HepG2 (cell line): ENCODE data around the gene AANAT. TPM values are rescaled to one million over a fixed set of nuclear protein-coding genes. Genes with fewer than 3 reads are reported as not detected.

ENCODE experiments used
- AHR ChIP-seq: IDR thresholded peaks from 2 replicates; pipeline ENCODE4 v1.6.1; 2018; ENCODE audit warnings: missing genetic modification reagents, missing compliant biosample characterization
- MBD4 ChIP-seq: IDR thresholded peaks from 2 replicates; pipeline ENCODE4 v1.6.1; 2012; ENCODE audit warnings: low read length, inconsistent platforms, borderline replicate concordance
- MBNL3 ChIP-seq: fragments of 250-450 bp; sonication (Bioruptor Pico); conservative IDR thresholded peaks from 2 replicates; pipeline ENCODE4 v1.8.0; 2022; ENCODE audit warnings: mild to moderate bottlenecking, inconsistent platforms
- PLRG1 ChIP-seq: fragments of 450-650 bp; conservative IDR thresholded peaks from 2 replicates; pipeline ENCODE4 v1.6.1; 2016
- SALL1 ChIP-seq: sonication (generic); formaldehyde crosslinking; IDR thresholded peaks from 2 replicates; pipeline ENCODE4 v1.8.0; 2022; ENCODE audit warnings: mild to moderate bottlenecking, missing genetic modification reagents
- SAP130 ChIP-seq: IDR thresholded peaks from 2 replicates; pipeline ENCODE4 v1.6.1; 2016; ENCODE audit warnings: low read depth
- SKI ChIP-seq: fragments of 450-650 bp; IDR thresholded peaks from one replicate; pipeline ENCODE4 v1.6.1; 2018; ENCODE audit warnings: mild to moderate bottlenecking; ENCODE audit not compliant: partially characterized antibody
- SMAD1 ChIP-seq: sonication (generic); formaldehyde crosslinking; IDR thresholded peaks from 2 replicates; pipeline ENCODE4 v1.4.0; 2020; ENCODE audit warnings: missing genetic modification reagents, low read depth, mild to moderate bottlenecking, borderline replicate concordance
- TARDBP ChIP-seq: sonication (generic); formaldehyde crosslinking; IDR thresholded peaks from 2 replicates; pipeline ENCODE4 v1.8.0; 2022; ENCODE audit warnings: mild to moderate bottlenecking, missing genetic modification reagents
- TCF7L2 ChIP-seq: IDR thresholded peaks from 2 replicates; pipeline ENCODE4 v1.6.1; 2011; ENCODE audit warnings: mild to moderate bottlenecking, low read depth, low read length, moderate library complexity
- YEATS4 ChIP-seq: sonication (generic); formaldehyde crosslinking; IDR thresholded peaks from 2 replicates; pipeline ENCODE4 v1.4.0; 2020; ENCODE audit warnings: missing genetic modification reagents, borderline replicate concordance
- ZFP90 ChIP-seq: sonication (generic); formaldehyde crosslinking; IDR thresholded peaks from 2 replicates; pipeline ENCODE4 v1.8.0; 2022; ENCODE audit warnings: missing genetic modification reagents, mild to moderate bottlenecking, inconsistent platforms, borderline replicate concordance
- ZNF160 ChIP-seq: sonication (generic); formaldehyde crosslinking; IDR thresholded peaks from 2 replicates; pipeline ENCODE4 v1.8.0; 2022; ENCODE audit warnings: mild to moderate bottlenecking, inconsistent platforms, missing genetic modification reagents
- ZNF234 ChIP-seq: sonication (generic); formaldehyde crosslinking; conservative IDR thresholded peaks from 2 replicates; pipeline ENCODE4 v1.5.1; 2020; ENCODE audit warnings: mild to moderate bottlenecking, missing genetic modification reagents
- ZNF235 ChIP-seq: sonication (generic); formaldehyde crosslinking; IDR thresholded peaks from 2 replicates; pipeline ENCODE4 v1.8.1; 2023; ENCODE audit warnings: mild to moderate bottlenecking, missing genetic modification reagents, borderline replicate concordance
- ZNF724P ChIP-seq: sonication (generic); formaldehyde crosslinking; IDR thresholded peaks from 2 replicates; pipeline ENCODE4 v1.8.0; 2022; ENCODE audit warnings: missing genetic modification reagents, borderline replicate concordance
- ZNF747 ChIP-seq: sonication (generic); formaldehyde crosslinking; IDR thresholded peaks from 2 replicates; pipeline ENCODE4 v1.8.1; 2023; ENCODE audit warnings: missing genetic modification reagents, mild to moderate bottlenecking, borderline replicate concordance
- ZNF850 ChIP-seq: sonication (generic); formaldehyde crosslinking; conservative IDR thresholded peaks from 2 replicates; pipeline ENCODE4 v1.9.0; 2021; ENCODE audit warnings: mild to moderate bottlenecking, missing genetic modification reagents
- ZNF883 ChIP-seq: sonication (generic); formaldehyde crosslinking; IDR thresholded peaks from 2 replicates; pipeline ENCODE4 v1.5.1; 2020; ENCODE audit warnings: mild to moderate bottlenecking, missing genetic modification reagents; ENCODE audit errors: not compliant biosample characterization
- polyA plus RNA-seq, 8 experiments: library from polyadenylated mRNA; depleted of rRNA in 3 of 8; stranded (reverse) in 7 of 8; unstranded in 1 of 8; fragments of >200 nt; fragmentation: Illumina TruSeq in 4 of 8; extraction: Trizol in 4 of 8; gene quantifications; 2 replicates each; pipeline versions ENCODE4 v1.2.1 to v1.2.3, GENCODE V29; 2011 to 2016; ENCODE audit warnings: low read depth in 4 of 8, missing spikeins in 1 of 8, mixed read lengths in 1 of 8; ENCODE audit not compliant: insufficient read depth in 1 of 8
- total RNA-seq, 5 experiments: library from RNA; depleted of rRNA; stranded (reverse); fragments of >200 nt; fragmentation: Illumina TruSeq; extraction: Trizol; gene quantifications; 2 replicates each; pipeline ENCODE4 v1.2.3, GENCODE V29; 2016; ENCODE audit warnings: low read depth in 1 of 5
- TF ChIP-seq, protein P1 (sequence below): sonication (generic); formaldehyde crosslinking; IDR thresholded peaks from 2 replicates; pipeline ENCODE4 v1.8.1; 2023; ENCODE audit warnings: mild to moderate bottlenecking, inconsistent platforms, moderate library complexity, missing genetic modification reagents, borderline replicate concordance
- TF ChIP-seq, protein P2 (sequence below): sonication (generic); formaldehyde crosslinking; IDR thresholded peaks from 2 replicates; pipeline ENCODE4 v1.4.0; 2020; ENCODE audit warnings: missing genetic modification reagents, low read depth, mild to moderate bottlenecking, borderline replicate concordance
- TF ChIP-seq, protein P3 (sequence below): sonication (generic); formaldehyde crosslinking; IDR thresholded peaks from 2 replicates; pipeline ENCODE4 v1.5.0; 2020; ENCODE audit warnings: missing genetic modification reagents
- TF ChIP-seq, protein P4 (sequence below): sonication (generic); formaldehyde crosslinking; IDR thresholded peaks from 2 replicates; pipeline ENCODE4 v1.8.0; 2022; ENCODE audit warnings: mild to moderate bottlenecking, missing genetic modification reagents; ENCODE audit not compliant: insufficient replicate concordance
- TF ChIP-seq, protein P5 (sequence below): sonication (generic); formaldehyde crosslinking; IDR thresholded peaks from 2 replicates; pipeline ENCODE4 v1.8.1; 2023; ENCODE audit warnings: mild to moderate bottlenecking, missing genetic modification reagents

Gene AANAT
- total and polyA plus RNA-seq, 2 of the 13 experiments (the other 11 are each of a cell fraction or from before 2014, with no cell fraction given), result 0.07 TPM; not detected in 1

DNA sequence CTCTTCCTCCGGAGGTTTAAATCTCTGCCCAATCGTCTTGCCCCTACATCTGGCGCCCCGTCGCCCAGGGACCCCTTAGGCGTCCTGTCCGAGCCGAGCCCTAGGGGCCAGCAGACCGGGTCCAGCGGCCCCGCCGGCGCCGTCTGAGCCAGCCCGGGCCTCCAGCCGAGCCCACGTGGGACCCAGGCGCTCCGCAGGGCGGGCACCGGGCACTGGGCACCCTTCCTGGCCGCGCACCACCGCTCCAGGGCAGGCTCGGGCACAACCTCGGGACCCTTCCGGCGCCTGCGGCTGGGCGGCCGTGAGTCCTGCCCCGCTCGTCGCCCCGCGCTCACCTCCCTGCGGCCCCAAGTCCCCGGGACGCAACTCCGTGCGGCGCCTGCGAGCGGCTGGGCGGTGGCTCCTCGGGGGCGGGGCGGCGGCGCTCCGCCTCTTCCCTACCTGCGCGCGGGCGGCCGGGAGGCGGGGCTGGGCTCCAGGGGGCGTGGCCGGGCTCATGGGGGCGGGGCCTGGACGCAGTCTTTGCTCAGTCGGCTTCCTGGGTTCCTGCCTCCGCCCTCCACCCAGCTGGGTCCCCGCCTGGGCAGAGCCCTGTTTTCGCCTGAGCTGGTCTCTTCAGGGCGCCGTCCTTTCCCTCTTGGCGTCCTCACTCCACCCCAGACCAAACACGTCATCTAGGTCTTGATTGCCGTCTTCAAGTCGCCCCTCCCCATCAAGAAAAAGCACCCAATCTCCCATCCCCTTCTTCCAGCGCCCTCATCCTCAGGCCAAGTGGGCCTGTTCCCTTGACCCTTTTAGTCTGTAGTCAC is 33.8 kb downstream of the AANAT start, which contains the start of gene RHBDF2 (continued):
- TF ChIP-seq, protein P1, sequence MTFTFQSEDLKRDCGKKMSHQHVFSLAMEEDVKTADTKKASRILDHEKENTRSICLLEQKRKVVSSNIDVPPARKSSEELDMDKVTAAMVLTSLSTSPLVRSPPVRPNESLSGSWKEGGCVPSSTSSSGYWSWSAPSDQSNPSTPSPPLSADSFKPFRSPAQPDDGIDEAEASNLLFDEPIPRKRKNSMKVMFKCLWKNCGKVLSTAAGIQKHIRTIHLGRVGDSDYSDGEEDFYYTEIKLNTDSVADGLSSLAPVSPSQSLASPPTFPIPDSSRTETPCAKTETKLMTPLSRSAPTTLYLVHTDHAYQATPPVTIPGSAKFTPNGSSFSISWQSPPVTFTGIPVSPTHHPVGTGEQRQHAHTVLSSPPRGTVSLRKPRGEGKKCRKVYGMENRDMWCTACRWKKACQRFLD (CRISPR knock-in tag), result no peak
- no peak; the same call in 1 of the 2 replicates for TF ChIP-seq ZNF160
- TF ChIP-seq, protein P2, sequence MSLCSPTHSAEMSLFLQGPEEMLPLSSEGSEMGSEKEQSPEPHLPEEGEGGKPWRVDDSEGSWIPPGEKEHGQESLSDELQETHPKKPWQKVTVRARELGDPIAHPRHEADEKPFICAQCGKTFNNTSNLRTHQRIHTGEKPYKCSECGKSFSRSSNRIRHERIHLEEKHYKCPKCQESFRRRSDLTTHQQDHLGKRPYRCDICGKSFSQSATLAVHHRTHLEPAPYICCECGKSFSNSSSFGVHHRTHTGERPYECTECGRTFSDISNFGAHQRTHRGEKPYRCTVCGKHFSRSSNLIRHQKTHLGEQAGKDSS, result peak; percentile 67; the same call in 1 of the 2 replicates
- peak; percentile 75; the same call in 1 of the 2 replicates for TF ChIP-seq ZNF235 (CRISPR knock-in tag)
- TF ChIP-seq, protein P3, sequence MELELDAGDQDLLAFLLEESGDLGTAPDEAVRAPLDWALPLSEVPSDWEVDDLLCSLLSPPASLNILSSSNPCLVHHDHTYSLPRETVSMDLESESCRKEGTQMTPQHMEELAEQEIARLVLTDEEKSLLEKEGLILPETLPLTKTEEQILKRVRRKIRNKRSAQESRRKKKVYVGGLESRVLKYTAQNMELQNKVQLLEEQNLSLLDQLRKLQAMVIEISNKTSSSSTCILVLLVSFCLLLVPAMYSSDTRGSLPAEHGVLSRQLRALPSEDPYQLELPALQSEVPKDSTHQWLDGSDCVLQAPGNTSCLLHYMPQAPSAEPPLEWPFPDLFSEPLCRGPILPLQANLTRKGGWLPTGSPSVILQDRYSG, result peak; percentile 71; the same call in 1 of the 2 replicates
- no peak for TF ChIP-seq PLRG1
- TF ChIP-seq, protein P4, sequence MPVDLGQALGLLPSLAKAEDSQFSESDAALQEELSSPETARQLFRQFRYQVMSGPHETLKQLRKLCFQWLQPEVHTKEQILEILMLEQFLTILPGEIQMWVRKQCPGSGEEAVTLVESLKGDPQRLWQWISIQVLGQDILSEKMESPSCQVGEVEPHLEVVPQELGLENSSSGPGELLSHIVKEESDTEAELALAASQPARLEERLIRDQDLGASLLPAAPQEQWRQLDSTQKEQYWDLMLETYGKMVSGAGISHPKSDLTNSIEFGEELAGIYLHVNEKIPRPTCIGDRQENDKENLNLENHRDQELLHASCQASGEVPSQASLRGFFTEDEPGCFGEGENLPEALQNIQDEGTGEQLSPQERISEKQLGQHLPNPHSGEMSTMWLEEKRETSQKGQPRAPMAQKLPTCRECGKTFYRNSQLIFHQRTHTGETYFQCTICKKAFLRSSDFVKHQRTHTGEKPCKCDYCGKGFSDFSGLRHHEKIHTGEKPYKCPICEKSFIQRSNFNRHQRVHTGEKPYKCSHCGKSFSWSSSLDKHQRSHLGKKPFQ, result peak; percentile 80
- no peak for TF ChIP-seq MBD4
- TF ChIP-seq, protein P5, sequence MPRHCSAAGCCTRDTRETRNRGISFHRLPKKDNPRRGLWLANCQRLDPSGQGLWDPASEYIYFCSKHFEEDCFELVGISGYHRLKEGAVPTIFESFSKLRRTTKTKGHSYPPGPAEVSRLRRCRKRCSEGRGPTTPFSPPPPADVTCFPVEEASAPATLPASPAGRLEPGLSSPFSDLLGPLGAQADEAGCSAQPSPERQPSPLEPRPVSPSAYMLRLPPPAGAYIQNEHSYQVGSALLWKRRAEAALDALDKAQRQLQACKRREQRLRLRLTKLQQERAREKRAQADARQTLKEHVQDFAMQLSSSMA (CRISPR knock-in tag), result peak; percentile 93
- TF ChIP-seq SKI, result peak; percentile 68
- no peak for TF ChIP-seq TCF7L2
- no peak for TF ChIP-seq AHR (CRISPR knock-in tag)
- peak; percentile 89 for TF ChIP-seq SAP130 (CRISPR knock-in tag)
- peak; percentile 54; the same call in 1 of the 2 replicates for TF ChIP-seq SALL1 (CRISPR knock-in tag)
- TF ChIP-seq ZNF883 (CRISPR knock-in tag), result no peak
- TF ChIP-seq ZNF234, result no peak
- TF ChIP-seq MBNL3 (CRISPR knock-in tag), result no peak
- peak; percentile 65; the same call in 1 of the 2 replicates for TF ChIP-seq SMAD1
- TF ChIP-seq YEATS4, result peak; percentile 80
- TF ChIP-seq ZNF724P (CRISPR knock-in tag), result no peak
- no peak for TF ChIP-seq ZNF747
- TF ChIP-seq TARDBP (CRISPR knock-in tag), result 0 out of 2 replicates have a peak, but pooled peaks have one; percentile 31
- no peak for TF ChIP-seq ZFP90 (CRISPR knock-in tag)
- TF ChIP-seq ZNF850, result no peak; the same call in 1 of the 2 replicates
